Raji (cell line): ENCODE measurements around the gene MIB1.

Experiments used
- POLR2A ChIP-seq: IDR thresholded peaks from 2 replicates; pipeline ENCODE4 v1.6.1; 2011; ENCODE audit warnings: low read depth, low read length, control low read depth; ENCODE audit not compliant: insufficient read depth

The MIB1 gene

DNA sequence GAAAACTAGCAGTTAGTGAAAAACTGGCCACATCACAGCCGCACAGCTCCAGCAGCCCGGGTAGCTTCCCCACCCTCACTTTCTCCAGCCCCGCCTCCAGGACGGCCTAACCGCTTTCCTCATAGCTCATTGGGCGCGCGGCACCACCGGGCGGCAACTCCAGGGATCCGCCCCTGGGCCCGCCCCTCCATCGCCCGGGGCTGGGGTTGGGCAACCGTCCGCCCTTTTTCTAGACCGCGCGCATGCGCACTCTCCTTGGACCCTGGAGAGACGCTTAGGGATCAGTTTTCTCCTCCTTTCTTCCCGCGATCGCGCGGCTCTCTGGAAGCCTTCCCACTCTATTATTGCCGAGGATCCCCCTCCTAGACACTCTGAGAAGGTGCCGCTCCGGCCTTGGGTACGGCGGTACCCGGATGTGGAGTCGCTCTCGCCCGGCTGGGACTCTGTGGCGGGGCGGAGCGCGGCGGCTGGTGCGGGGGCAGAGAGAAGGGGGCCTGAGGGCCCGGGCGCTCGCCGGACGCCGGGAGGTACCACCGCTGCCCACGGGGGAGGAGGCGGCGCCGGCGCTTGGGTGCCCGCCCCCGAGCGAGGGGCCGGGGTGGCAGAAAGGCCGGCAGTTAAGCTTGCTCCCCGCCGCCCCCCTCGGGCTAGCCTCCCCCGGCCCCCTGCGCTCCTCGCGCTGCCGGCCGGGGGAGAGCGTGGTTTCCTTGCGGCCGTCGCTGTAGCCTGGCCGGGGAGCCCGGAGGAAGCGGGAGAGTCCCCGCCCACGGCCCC lies at the start of gene MIB1:
MIB1 (plus strand) TSS at position 255 of the 774 bp plus-strand sequence. CDS start 792 bp downstream, outside the sequence.
- peak; percentile 80 for TF ChIP-seq POLR2A

DNA sequence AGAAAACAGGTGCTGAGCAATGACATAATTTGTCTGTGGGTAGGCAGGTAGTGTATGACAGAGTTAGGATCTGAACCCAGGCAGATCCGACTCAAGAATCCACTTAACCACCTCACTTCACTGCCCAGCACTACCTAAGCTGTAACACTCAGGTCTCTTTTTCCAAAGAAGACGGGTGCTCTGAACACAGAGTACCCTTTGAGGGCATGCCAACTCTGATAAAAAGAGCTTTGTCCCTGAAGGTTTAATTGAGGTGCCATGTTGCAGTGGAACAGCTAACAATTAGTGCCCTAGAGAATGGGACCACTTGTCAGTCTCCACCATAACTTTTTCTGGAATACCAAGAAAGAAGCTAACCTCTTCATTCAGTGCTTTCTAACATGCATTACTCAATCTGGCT lies 47.3 kb upstream of the MIB1 start:
- no peak for TF ChIP-seq POLR2A

DNA sequence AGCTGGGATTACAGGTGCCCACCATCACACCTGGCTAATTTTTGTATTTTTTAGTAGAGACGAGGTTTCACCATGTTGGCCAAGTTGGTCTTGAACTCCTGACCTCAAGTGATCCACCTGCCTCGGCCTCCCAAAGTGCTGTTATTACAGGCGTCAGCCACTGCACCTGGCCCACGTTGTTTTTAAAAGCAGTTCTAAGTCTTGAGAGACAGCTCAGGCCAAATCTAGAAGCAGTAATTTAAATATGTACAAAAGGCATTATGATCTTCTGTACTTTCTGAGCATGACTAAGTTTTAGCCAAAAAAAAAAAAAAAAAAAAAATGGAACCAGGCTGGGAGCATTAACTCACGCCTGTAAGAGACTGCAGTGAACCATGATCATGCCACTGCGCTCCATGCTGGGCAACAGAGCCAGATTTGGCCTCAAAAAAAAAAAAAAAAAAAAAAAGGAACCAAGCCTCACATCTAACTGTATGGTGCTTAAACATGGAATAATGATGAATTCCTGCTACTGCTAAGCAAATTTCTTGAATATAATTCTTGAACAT lies 40.0 kb upstream of the MIB1 start:
- no peak for TF ChIP-seq POLR2A

DNA sequence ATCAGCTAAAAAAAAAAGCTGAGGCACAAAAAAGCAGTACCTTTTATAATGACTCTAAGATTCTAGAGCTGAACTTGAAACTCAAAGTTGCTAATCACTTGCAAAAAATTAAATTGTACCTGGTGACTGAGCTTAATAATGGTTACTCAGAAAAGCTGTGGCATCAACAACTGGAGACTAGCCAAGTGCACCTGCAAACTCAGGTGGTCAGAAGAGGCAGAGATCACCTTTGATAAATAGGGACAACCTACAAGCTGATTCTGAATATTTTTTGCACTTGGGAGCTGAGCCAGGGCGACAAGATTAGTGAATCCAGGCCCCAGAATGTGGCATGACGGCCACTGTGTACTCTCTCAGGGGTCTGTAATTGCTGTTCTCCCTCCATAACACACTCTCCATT lies 39.0 kb upstream of the MIB1 start:
- TF ChIP-seq POLR2A, result no peak

DNA sequence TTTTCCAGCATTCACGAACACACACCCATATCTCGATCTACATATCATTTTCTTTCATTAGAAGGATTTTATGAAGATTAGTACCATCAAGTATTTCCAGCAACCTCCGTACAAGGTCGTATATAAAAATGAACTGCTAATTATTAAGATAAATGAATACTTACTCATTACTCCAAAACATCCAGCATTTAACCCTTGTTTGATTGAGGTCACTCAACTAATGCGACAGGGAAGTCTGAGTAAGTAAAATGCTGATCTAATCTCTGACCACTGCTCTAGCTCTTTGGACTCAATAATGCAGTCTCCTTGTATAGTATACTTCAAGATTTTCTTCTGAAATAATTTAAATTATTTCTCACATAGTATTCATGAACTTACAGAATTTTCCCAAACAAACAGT lies 38.0 kb upstream of the MIB1 start:
- TF ChIP-seq POLR2A, result no peak

DNA sequence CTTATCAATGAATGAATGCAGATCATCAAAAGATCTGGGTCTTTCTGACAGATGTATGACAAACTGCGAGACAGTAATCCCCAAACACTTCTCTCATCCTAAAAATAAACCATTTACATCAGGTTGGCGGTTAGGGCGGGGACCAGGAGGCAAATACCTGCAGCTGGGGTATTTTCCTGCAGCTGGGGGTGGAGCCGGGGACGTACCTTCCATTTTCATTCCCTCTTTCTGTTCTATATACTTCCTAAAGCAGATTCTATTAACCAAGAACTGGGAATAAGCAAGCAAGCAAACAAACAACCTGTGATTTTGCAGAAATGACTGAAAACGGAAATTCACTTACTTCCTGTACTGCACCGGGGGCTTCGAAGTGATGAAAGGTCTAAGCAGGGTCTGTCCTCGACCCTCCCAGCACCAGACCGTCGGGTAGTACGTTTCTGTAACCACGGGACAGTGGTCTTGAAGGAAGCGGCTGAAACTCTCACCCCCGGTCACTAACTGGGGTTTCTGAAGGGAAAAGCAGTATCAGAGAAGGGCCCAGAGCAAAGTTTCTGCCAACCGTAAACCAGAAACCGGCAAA lies 37.3 kb upstream of the MIB1 start:
- TF ChIP-seq POLR2A, result peak; percentile 42; the same call in 1 of the 2 replicates

DNA sequence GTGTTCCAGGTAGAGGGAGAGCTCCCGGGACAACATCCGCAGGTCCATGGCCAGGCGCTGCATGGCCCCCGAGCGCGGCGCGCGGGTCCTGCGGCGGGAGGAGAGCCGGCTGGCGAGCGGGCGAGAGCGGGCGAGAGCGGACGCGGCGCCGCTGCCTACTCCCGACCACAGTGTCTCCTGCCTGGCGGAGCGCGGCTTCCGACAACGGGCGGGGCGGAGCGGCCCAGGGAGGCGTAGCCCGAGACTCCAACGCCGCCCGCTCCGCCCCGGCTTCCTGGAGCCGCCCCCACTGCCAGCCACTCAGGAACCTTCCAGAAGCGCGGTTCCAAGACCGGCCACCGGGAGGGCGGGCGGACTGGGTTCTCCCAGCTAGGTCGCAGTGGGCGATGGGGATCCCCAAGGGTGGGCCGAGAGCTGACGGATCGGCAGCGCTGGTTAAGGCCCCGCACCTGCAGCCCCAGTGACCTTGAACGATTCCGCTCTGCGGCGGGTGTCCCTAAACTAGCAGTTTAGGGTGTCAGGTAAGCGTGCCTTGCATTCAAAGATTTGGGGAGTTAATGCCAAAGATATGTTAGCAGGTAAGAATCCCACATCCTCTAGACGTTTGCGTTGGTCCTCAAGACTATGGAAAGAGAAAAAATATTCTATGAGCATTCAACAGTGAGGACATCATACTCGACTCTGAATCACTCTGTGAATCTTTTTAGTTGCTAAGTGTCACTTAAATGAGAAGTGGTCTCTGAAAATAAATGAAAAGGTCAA lies 35.8 kb upstream of the MIB1 start, which contains the start of gene ABHD3:
ABHD3 (minus strand) TSS at position 172 of the 762 bp plus-strand sequence; CDS start at position 63, 109 bp downstream.
- peak; percentile 93 for TF ChIP-seq POLR2A

DNA sequence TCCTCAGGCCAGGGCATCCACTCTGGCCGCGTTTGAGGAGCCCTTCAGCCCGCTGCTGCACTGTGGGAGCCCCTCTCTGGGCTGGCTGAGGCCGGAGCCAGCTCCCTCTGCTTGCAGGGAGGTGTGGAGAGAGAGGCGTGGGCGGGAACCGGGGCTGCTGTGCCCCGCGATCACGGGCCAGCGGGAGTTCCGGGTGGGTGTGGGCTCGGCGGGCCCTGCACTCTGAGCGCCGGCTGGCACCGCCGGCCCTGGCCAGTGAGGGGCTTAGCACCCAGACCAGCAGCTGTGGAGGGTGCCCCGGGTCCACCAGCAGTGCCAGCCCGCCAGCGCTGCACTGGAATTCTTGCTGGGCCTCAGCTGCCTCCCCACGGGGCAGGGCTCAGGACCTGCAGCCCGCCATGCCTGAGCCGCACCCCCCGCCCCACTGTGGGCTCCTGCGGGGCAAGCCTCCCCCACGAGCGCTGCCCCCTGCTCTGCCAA lies 34.2 kb upstream of the MIB1 start:
- TF ChIP-seq POLR2A, result no peak

DNA sequence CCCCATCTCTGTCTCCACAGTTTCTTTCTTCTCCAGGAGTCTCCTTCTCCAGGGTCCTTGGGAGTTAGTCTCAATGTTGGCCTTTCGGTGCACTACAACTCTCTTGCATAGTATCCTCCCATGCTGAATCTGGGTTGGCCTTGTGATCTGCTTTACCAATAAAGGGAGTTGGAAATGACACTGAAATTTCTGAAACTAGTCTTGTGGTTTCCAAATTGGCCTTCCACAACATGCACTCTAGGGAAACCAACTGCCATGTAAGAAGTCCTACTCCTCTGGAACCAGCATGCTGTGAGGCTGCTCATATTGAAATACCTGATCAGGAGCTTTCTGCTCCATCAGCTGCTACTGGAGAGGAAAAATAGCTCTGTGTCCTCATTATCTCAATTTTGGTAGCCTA lies 26.1 kb upstream of the MIB1 start:
- TF ChIP-seq POLR2A, result no peak

DNA sequence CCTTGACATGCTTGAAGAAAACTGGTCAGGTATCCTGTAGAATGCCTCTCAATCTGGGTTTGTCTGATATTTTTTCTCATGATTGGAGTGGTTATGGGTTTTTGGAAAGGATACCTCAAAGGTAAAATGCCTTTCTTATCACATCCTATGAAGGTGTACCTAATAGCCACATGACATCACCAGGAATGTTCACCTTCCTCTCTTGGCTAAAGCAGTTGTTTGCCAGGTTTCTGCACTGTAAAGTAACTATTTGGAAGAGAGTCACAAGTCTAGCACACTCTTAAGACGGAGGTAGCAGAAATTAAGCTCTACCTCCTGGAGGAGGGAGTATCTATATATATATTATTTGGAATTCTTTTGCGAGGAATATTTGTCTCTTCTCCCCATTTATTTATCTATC lies 17.9 kb upstream of the MIB1 start:
- TF ChIP-seq POLR2A, result no peak

DNA sequence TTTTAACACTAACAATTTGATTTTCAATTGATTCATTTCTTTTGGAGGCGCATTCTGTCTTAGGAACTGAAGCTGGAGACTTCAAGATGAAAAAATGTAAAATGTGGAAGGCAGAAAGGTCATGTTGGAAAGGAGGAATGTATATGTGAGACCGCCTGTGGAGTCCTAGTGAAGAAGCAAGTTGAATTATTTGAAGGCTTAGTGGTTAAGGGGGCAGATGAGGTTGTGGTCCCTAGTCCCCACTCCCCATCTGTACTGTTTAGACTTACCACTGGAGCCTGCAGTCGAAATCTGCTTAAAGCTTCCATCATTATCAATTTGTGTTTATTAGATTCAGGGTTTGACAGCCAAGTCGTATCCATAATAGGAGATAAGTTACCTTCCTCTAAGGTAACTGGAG lies 15.4 kb upstream of the MIB1 start:
- TF ChIP-seq POLR2A, result no peak

DNA sequence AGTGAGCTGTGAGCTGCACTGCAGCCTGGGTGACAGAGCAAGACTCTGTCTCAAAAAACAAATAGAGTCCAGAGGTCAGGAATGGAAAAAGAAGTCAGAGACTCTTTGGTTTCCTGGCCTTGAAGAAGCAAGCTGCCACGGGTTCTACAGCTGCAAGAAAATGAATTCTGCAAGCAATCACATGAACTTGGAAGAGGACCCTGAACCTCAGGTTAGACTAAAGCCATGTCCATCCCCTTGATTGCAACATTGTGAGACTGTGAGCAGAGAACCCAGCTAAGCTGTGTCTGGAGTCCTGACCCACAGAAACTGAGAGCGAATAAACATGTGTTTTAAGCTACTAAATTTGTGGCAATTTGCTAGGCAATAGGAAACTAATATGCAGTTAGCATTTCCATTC lies 12.9 kb upstream of the MIB1 start:
- no peak for TF ChIP-seq POLR2A

DNA sequence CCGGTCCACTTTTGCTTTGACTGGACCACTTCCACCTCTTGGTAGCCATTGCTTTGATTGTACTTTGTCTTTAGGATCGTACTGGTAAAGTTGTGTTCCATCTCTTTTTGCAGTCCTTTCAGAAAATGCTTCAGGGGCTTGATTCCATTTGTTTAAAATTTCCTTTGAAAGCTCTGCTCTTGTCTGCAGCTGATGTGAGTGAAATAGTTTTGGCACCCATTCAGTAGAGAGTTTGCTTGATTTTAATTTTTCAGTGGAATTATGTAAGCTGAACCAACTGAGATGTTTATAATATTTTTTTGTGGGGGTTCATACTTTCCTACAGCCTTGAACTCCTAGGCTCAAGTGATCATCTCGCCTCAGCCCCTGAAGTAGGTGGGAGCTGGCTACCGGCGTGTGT lies 7.6 kb upstream of the MIB1 start:
- TF ChIP-seq POLR2A, result no peak

DNA sequence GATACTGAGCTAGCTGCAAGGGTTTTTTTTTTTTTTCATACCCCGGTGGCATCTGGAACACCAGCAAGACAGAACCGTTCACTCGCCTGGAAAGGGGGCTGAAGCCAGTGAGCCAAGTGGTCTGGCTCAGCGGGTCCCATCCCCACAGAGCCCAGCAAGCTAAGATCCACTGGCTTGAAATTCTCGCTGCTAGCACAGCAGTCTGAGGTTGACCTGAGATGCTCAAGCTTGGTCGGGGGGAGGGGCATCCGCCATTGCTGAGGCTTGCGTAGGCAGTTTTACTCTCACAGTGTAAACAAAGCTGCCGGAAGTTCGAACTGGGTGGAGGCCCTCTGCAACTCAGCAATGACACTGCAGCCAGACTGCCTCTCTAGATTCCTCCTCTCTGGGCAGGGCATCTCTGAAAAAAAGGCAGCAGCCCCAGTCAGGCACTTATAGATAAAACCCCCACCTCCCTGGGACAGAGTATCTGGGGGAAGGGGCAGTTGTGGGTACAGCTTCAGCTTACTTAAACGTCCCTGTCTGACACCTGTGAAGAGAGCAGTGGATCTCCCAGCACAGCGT lies 5.1 kb upstream of the MIB1 start:
- TF ChIP-seq POLR2A, result no peak
